GM21515 (cell line): ENCODE data around the gene CDH26.

ENCODE experiments used
- ATAC-seq: cut with Tn5 transposase; IDR thresholded peaks from one replicate; pipeline ENCODE4 v1.9.1; 2021; ENCODE audit not compliant: unreplicated experiment

The CDH26 gene

DNA sequence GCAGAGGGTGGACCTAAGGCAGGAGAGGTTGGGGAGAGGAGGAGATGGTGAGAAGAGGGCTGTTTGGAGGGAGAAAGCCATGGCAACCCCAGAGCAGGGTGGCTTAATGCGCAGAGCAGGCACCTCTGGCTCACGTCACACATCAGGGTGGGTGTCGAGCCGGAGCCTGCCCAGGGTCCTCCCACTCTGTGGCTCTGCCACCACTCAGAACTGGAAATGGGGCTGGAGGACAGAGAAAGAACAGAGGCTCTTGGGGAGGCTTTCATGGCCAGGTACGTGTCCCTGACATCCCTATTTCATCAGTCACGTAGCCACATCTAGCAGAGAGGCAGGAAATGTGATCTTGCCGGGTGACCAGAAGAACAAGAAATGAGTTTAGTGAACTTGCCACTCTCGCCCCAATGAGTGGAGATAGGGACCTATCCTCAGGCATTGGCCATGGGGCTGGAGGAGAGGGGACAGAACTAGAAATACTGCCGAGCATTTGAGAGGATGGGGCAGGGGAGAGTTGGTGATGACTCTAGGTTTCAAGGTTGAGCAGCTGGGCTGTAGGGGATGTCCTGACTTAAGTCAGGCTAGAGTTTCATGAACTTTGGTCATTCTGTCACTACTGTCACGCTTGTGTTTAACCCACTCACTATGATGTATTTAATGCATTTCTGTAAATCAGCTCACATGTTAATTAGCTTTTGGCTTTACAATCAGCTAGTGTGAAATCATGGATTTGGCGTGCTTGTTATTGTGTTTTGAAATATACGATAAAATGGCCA lies 52.7 kb downstream of the CDH26 start:
- no peak for ATAC-seq

GRCh38 chr20:60011512-60012507 lies 53.6 kb downstream of the CDH26 start:
- ATAC-seq, result no peak

GRCh38 chr20:60013296-60014139 lies 55.3 kb downstream of the CDH26 start:
- ATAC-seq, result no peak

- no peak for ATAC-seq
Measured at GRCh38 chr20:60016406-60016805, 58.2 kb downstream of the CDH26 start.

DNA sequence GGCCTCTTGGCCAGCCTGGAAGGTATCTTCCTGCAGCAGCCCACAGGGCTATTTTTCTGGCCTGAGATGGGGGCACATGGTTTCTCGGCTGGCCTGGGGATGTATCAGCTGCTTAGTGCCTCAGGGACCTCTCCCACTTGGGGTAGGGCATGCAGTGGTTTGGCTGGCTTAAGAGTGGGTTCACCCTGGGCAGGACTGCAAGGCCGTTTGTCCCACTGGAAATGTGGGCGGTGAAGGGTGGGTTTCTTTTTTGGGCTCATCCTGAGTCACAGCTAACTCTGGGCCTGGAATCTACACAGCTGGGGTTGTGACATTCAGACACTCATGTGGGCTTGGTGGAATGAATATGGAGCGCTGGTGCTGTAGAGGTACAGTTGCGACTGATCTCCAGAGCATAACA lies 62.0 kb downstream of the CDH26 start:
- no peak for ATAC-seq

GRCh38 chr20:60021104-60021503 lies 62.9 kb downstream of the CDH26 start:
- ATAC-seq, result no peak

DNA sequence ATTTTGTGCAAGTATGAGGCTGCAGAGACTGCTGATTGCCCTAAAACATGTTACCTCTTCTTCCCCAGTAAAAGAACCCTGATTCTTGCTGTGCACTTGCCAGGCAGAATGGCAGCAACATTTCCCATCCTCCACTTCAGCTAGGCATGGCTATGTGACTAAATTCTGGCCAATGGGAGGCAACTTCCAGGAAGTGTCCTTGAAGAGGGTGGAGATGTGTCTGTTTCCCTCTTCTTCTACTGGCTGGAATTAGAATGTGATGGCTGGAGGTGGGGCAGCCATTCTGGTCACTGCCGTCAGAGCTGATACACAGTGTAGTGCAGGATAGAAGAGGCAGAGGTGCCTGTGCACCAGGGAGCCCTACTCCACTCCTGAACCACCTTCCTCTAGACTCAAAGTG lies 64.6 kb downstream of the CDH26 start:
- ATAC-seq, result no peak

GRCh38 chr20:60024245-60024644 lies 66.0 kb downstream of the CDH26 start:
- no peak for ATAC-seq

DNA sequence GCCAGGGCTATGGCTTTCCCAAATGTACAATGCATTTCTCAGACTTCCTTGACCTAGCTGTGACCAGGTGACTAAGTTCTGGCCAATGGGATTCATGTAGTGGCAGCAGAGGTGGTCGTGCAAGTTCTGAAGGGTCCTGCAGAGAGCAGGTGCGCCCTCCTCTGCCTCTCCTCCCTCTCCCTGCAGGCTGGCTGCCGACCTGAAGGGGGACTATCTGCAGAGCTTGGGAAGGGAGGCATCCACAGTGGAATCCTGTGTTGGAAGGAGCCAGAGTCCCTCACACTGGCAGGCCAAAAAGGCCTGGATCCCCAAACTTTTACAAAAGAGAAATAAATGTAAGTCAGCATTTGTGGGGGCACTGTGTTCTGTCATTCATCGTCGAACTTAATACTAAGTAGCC lies 66.6 kb downstream of the CDH26 start:
- ATAC-seq, result no peak

DNA sequence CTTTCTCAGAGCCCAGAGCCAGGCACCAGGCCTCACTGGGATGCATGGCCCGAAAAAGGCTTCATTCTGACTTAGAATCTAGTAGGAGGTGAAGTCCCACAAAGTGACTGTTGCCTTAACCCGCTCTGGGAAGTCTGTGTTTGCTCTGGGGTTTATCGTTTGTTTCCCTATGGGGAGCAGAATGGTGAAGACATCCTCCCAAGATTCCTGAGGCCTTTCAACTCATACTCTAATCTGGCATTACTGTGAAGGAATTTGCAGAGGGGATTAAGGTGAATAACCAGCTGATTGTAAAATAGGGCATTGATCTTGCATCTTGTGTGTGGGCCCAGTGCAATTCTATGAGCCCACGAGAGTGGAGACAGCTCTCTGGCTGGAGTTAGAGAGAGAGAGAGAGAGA lies 67.8 kb downstream of the CDH26 start:
- ATAC-seq, result no peak

GRCh38 chr20:60030471-60030870 lies 72.2 kb downstream of the CDH26 start:
- ATAC-seq, result no peak

DNA sequence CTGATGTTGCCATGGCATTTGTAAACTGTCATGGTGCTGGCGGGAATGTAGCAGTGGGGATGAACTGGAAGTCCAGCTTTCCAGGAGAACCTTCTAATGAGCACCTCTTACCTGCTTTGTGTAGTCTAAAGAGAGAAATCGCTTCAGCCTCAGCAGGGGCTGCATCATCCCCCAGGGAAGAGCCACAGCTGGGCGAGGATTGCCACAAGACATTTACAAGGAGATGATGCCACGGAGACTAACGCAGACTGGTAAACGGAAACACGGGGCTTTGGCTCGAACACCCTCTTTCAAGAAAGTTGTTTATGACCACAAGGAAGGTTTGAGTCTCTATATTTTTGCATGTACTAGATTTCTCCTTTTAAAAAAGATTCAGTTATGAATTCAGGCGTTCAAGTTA lies 72.9 kb downstream of the CDH26 start:
- no peak for ATAC-seq

GRCh38 chr20:60034231-60035110 lies 76.2 kb downstream of the CDH26 start:
- no peak for ATAC-seq

- no peak for ATAC-seq
Measured at GRCh38 chr20:60035486-60035885, 77.3 kb downstream of the CDH26 start.

- ATAC-seq, result no peak
Measured at GRCh38 chr20:60036346-60036745, 78.1 kb downstream of the CDH26 start.

DNA sequence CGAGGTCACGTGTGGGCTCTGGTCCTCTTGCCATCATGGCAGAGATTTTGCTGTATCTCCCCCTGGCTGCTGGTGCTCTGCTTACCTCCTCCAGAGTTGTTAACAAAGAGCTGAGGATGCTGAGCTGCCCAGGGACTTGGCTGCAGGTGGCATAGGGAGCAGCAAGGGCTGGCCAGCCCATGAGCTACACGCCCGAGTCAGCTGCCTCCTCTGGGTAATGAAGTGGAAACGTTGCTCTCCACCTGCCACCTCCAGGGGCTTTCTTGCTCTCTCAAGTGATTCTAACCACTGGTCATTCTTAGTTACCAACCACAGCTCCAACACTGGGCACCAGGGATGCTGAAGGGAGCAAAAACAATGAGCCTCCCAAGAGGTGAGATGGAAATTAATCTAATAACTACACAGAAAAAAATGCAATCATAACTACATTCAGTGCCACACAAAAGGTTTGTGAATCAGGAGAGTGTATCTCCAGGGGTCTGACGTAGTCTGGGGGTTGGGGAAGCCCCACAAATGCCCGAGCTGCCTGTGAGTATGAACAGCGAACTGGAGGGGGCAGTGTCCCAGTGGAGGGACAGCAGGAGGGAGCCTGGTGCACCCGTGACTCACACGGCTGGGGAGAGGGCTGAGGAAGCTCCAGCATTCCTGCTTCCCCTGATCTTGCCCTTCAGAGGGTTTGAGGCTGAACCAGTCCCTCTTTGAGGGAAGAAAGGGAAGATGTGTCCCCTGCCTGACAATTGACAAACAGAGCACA lies 78.7 kb downstream of the CDH26 start:
- ATAC-seq, result no peak

DNA sequence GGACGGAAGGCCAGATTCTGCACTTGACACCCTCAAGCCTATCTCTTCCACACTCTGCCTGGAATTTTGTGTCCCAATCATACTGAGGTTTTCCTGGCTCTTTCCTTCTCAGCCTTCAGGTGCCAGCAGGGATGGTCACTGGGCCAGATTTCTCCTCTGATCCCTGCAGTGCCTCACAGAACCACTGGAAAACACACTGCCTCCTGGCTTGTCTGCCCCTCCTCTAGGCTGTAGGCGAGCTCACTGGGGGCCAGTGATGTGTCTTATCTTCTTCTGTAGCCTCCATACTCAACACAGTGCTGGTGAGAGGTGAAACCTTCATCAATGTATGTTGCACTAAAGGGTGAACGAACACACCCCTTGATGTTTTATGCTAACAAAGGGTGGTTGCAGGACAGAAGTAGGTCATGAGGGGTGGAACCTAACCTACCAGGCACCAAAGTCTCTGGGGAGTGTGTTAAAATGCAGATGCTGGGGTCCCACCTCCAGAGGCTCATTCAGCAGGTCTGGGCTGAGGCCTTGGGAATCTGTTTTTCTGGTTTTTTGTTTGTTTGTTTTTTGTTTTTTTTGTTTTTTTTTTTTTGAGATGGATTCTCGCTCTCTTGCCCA lies 80.3 kb downstream of the CDH26 start:
- ATAC-seq, result no peak

GRCh38 chr20:60039526-60039925 lies 81.3 kb downstream of the CDH26 start:
- no peak for ATAC-seq
